ENCODE measurements around the gene STIM1.

Gene STIM1

GRCh38 chr11:3880724-3881123, 25.3 kb downstream of the STIM1 start:
- H3K27me3 ChIP-seq (replicated peaks): no peaks in the 10 kb centered on the region
- H3K36me3 ChIP-seq (replicated peaks): no peaks in the 10 kb centered on the region
- no peak overlapping the region for H3K27ac ChIP-seq
- TF ChIP-seq CTCF (IDR thresholded peaks at IDR 0.05; ENCODE audit: low read depth, low read length, missing control alignments): no peak
- no peak overlapping the region for H3K4me3 ChIP-seq (ENCODE audit: low read depth, low read length)
- DNase-seq: peak; percentile 15
- in situ Hi-C loops (cut with HindIII; ENCODE audit: low pct_ligation_motif_present, low sequenced_read_pairs): no loop called here

DNA sequence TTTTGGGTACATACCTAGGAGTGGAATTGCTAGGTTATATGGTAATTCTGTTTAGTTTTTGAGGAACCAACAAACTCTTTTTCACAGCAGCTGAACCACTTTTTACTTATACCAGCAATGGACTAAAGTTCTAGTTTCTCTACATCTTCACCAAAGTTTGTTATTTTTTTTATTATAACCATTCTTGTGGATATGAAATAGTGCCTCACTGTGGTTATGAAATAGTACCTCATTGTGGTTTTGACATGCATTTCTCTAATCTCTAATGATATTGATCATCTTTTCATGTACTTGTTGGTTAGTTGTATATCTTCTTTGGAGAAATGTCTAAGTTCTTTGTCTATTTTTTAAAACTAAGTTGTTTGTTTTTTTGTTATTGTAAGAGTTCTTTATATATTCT, 27.2 kb downstream of the STIM1 start:
- Histone ChIP-seq H3K4me3 (ENCODE audit: low read depth, low read length) (no peak overlapping the region), H3K27ac (no peak overlapping the region), H3K27me3 (replicated peaks) (no peaks in the 10 kb centered on the region), H3K36me3 (replicated peaks) (no peaks in the 10 kb centered on the region)
- no peak for TF ChIP-seq CTCF (IDR thresholded peaks at IDR 0.05; ENCODE audit: low read depth, low read length, missing control alignments)
- DNase-seq: no peak
- in situ Hi-C loops (cut with HindIII; ENCODE audit: low pct_ligation_motif_present, low sequenced_read_pairs): no loop called here

DNA sequence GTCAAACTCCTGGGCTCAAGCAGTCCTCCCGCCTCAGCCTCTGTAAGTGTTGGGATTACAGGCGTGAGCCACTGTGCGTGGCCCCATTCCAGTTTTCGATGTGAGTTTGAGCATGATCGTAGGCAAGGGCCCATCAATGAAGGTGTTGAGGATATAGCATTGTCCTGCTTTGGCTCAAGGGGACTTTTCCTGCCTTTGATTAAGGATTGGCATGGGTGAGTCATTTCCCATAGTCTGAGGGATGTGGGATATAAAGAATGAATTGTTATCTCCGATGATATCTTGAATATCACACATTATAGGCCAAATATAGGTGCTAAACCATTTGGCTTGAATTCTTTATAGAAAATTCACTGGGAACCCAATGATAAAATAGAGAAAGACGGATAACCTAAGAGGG, 30.4 kb downstream of the STIM1 start:
- in situ Hi-C loops (cut with HindIII; ENCODE audit: low pct_ligation_motif_present, low sequenced_read_pairs): no loop called here
- TF ChIP-seq CTCF (IDR thresholded peaks at IDR 0.05; ENCODE audit: low read depth, low read length, missing control alignments): no peak
- peak; percentile 10 for DNase-seq
- Histone ChIP-seq H3K27ac (no peak overlapping the region), H3K27me3 (replicated peaks) (no peaks in the 10 kb centered on the region), H3K4me3 (ENCODE audit: low read depth, low read length) (no peak overlapping the region), H3K36me3 (replicated peaks) (no peaks in the 10 kb centered on the region)

GRCh38 chr11:3886985-3887384, 31.5 kb downstream of the STIM1 start:
- TF ChIP-seq CTCF (IDR thresholded peaks at IDR 0.05; ENCODE audit: low read depth, low read length, missing control alignments): no peak
- H3K4me3 ChIP-seq (ENCODE audit: low read depth, low read length): no peak overlapping the region
- in situ Hi-C loops (cut with HindIII; ENCODE audit: low pct_ligation_motif_present, low sequenced_read_pairs): no loop called here

GRCh38 chr11:3888876-3889275, 33.4 kb downstream of the STIM1 start:
- in situ Hi-C loops (cut with HindIII; ENCODE audit: low pct_ligation_motif_present, low sequenced_read_pairs): no loop called here
- DNase-seq: no peak
- H3K27me3 ChIP-seq (replicated peaks): no peaks in the 10 kb centered on the region
- TF ChIP-seq CTCF (IDR thresholded peaks at IDR 0.05; ENCODE audit: low read depth, low read length, missing control alignments): no peak
- no peak overlapping the region for H3K27ac ChIP-seq
- H3K4me3 ChIP-seq (ENCODE audit: low read depth, low read length): no peak overlapping the region
- H3K36me3 ChIP-seq (replicated peaks): no peaks in the 10 kb centered on the region

More at GRCh38 chr11:3886985-3887384, 31.5 kb downstream of the STIM1 start:
- no peak overlapping the region for H3K27ac ChIP-seq
- DNase-seq: no peak
- no peaks in the 10 kb centered on the region for H3K27me3 ChIP-seq (replicated peaks)
- no peaks in the 10 kb centered on the region for H3K36me3 ChIP-seq (replicated peaks)

DNA sequence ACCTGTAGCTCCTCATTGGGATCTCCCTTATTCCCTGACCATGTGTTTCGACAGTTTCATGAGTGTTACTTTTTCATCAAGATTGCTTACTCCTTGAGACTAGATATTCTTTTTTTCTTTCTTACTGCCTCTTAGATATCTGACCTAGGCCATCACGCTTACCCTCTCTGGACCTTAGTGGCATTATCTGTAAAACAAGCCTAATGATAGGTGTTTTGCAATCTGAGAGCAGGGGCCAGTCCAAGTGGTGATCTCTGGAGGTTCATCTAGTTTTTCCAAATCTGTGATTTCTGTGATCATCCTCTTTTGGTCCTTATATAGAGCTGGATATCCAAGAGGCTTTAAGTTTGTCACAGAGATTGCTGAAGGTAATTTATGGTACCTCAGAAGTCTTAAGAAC, 34.5 kb downstream of the STIM1 start:
- no peak overlapping the region for H3K4me3 ChIP-seq (ENCODE audit: low read depth, low read length)
- in situ Hi-C loops (cut with HindIII; ENCODE audit: low pct_ligation_motif_present, low sequenced_read_pairs): no loop called here

More for the DNA sequence above, 34.5 kb downstream of the STIM1 start:
- TF ChIP-seq CTCF (IDR thresholded peaks at IDR 0.05; ENCODE audit: low read depth, low read length, missing control alignments): no peak
- no peaks in the 10 kb centered on the region for H3K27me3 ChIP-seq (replicated peaks)
- H3K36me3 ChIP-seq (replicated peaks): no peaks in the 10 kb centered on the region
- no peak overlapping the region for H3K27ac ChIP-seq
- DNase-seq: no peak

All from brain microvascular endothelial cell (primary cell).